HG02759 (cell line): ENCODE measurements around the gene SKAP2.

Source experiments
- ATAC-seq: cut with Tn5 transposase; IDR thresholded peaks from one replicate; pipeline ENCODE4 v1.9.1; 2021; ENCODE audit warnings: mild to moderate bottlenecking, moderate library complexity; ENCODE audit not compliant: unreplicated experiment

Gene SKAP2

DNA sequence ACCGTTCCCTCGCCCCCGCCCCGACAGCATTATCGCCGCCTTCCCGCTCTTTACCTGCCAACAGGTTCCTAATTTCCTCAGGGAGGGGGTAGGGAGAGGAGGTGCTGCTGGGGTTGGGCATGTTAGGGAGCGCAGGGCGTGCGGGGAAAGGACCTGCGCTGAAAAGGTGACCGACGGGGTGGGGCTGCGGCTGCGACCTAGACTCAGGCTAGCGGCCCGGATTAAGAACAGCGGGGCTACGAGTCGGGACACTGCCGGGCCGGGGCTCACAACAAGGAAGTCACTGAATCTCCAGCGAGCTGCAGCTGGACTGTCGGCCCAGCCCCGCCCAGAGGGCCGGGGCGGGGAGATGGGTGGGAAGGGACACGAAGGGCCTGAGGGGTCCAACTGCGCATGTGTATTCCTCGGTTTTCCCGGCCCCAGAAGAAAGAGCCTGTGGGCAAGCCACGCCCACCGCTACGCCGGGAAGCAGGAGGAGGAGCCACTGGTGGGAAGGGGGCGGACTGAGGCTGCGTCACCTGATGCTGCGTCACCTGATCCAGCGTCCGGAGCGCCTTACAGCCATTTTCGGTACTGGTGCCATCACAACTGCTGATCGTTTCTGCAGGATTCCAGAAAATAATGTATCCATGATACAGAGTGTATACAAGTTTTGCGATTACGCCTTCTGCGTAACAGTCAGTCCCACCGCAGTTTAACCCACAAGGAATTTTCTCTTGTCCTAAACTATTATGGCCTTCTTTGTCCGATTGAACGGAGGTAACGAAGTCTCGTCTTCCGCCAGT is at the start of gene SKAP2:
SKAP2 (minus strand) TSS at position 282 of the 785 bp plus-strand sequence; CDS start at position 121, 161 bp downstream.
- ATAC-seq = peak; percentile 96

DNA sequence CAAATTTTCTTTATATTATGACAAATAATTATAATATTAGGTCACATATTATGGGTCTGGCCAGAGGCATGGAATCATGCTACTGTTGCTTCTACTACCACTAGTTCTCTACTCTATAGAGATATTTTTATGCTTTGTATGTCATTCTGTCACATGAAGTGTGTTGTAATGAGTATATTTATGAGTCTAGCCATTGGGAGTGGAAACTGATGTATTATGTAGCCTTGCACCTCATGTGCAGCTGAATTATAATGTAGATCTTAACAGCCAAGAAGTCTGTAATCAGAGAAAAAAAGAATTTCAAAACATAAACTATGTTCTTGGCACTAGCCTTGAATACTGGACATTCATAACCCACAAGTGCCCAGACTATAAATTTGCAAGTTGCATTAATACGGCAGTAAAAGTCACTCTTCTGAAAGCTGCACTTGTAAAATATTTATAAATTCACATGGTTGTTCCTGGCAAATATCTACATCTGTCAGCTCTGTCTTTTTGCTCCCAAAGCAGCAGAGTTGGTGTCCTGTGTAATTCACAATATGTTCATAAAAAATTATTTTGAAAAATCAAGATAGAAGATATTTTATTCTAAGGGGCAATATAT is 48.6 kb upstream of the SKAP2 start:
- ATAC-seq = no peak

- no peak for ATAC-seq
These were observed 47.9 kb upstream of the SKAP2 start for GRCh38 chr7:26912338-26912737.

- ATAC-seq = no peak
These were observed 45.8 kb upstream of the SKAP2 start for GRCh38 chr7:26910221-26910620.

GRCh38 chr7:26900251-26900650 is 35.9 kb upstream of the SKAP2 start:
- no peak for ATAC-seq

- ATAC-seq = no peak
These were observed 35.1 kb upstream of the SKAP2 start for GRCh38 chr7:26899519-26899918.

- ATAC-seq = no peak
These were observed 34.5 kb upstream of the SKAP2 start for GRCh38 chr7:26898891-26899290.

DNA sequence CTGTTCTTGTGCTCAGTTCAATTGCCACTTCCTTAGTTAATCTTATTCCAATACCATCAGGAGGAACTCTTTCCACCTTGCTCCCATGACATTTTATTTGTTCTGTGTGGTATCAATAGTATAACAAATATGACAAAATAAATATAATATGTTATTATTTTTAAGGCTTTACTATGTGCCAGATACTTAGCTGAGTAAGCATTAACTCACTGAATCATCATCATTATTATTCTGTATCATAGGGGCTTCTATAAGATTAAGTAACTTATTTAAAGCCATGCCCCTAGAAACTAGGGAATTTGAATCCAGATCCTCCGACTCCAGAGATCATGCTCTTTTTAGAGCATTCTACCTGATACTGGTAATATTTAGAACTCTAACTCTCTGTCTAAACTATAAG is 33.5 kb upstream of the SKAP2 start:
- no peak for ATAC-seq

DNA sequence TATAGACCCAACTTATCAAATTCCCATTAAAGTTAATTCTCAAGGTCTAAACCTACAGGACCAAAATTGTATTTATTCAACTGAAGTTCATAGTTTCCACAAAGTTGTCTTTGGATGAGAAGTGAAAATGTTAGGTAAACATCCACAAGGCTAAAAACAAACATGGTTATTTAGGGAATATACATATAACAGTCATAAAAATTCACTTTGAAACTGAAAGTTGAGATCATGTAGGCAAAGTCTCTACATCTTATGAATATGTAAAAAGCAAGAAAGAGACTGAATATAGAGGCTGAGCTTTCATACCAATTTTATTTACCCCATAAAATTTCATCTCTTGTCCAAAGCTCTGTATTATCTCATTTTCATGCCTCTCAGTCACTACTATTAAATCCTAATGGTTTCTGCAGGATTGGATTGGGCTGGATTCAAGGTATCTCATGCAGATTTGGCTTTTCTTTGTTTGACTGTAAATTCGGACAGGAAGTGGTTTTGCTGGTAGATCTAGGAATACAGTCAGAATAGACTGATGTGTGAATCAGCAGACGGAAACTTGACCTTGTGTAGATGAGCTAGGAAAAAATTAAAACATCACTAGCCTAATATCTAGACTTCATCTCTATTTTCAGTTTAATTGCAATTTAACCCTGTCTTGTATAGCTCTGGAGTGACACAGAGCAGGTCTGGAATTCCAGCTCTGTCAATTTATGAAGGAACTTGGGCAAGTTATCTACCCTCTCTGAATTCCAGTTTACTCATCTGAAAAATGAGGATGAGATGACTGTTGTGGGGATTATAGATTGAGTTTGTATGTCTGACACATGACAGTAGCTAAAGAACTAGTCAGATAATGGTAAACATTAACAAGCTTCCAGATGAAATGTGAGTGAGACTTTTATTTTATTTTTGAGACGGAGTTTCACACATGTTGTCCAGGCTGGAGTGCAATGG is 27.3 kb upstream of the SKAP2 start:
- ATAC-seq = peak; percentile 78

GRCh38 chr7:26880852-26881251 is 16.5 kb upstream of the SKAP2 start:
- no peak for ATAC-seq

GRCh38 chr7:26879671-26880070 is 15.3 kb upstream of the SKAP2 start:
- ATAC-seq = no peak

DNA sequence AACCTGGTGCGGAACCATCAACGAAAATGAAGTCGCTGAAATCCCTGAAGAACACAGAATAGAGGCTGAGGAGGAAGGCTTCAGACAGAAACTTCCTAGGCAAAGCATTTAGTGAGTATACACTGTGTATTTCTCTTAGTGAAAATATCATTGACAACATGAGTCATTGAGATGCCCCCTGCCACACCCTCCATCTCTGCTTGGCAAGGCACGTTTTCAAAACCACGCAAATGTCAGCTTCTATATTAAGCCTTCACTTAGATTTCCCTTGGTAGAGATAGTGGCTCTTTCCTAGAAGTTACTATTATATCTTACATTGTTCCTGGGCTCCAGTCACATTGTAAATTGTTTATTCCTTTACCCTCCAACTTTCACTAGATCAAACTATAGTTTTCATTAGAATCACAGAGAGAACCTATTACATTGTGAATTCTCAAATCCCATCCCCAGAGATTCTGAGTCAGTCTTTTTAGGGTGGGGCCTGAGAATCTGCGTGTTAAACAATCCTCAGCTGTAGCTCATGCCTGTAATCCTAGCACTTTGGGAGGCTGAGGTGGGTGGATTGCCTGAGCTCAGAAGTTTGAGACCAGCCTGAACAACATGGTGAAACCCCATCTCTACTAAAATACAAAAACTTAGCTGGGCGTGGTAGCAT is 4.6 kb upstream of the SKAP2 start:
- no peak for ATAC-seq

DNA sequence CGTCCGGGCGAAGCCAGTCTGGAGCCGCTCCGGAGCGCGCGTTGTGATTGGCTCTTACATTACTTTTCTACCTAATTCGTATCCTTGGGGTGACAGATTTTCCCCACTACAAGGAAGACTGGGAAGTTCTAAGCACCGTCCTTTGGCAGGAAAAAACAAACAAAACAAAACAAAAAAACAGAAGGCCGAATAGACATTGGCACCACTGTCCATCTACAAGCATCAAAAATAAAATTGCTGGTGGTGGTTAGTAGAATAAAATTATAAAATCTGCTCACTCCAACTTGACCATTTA is 651 bp upstream of the SKAP2 start:
- peak; percentile 41 for ATAC-seq

DNA sequence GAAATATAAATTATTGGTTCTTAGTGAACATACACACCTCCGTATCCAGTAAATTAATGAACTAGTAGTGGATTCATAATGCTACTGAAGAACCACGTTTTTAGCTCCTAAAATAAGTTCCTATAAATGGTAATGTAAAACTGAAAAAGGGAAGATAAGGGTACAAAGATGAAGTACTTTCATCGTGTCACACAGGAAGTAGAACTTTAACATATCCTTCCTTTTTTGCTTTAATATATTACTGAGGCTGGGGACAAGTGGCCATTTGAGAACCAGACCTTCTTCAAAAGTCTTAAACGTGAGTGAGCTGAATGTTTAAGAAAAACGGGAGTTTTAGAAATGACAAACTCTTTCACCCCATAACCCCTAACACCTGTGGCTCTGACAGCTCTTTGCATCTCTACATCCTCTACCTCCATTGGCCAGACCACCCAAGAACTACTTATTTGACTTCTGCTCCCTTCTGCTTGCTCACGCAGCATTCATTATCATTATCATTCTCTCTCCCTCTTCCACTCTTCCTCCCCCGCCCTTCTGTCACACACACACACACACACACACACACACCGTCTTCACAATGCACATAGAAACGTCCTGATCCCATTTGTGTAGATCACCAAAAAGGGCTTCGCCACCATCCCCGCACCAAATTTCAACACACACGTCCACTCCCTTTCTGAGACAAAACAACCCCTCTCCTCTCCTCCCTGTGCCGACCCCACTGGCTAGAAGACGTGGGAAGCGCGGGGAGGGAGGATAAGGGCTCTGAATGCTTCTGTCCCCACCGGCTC is 677 bp downstream of the SKAP2 start:
- no peak for ATAC-seq

DNA sequence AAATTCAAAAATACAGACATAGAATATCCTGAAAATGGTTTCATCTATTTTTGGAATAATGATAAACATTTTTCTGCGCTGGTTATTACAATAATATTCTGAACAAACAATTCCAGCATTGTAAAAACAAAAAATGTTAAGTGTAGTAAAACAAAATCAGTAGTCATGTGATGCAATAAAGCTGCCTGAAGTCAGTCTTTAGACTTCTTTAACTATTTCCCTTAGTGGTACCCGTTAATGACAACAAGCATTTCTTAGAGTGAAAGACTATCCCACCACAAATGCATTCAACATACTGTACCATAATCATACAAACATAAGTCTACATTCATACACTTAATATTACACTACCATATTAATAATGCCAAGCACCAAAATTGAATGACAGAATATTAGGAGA is 1.6 kb downstream of the SKAP2 start:
- no peak for ATAC-seq

GRCh38 chr7:26861050-26861449 is 3.3 kb downstream of the SKAP2 start:
- ATAC-seq = no peak

DNA sequence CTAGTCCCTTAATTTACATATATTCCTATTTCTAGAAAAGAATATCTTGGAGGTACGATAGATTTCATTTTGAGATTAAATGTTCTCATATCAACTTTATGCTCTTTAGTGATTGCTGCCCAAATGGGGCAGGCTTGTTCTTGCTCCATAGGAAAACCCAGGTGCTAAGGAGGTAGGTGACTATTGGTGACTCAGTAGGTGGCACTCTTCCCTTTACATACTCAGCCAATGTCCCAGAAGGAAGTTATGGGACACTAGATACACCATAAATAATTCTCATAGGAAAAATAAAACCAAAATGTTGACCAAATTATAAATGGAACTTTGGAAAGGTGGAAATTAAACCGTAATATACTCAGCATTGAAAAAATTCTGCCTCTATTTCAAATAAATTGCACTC is 4.0 kb downstream of the SKAP2 start:
- ATAC-seq = no peak

DNA sequence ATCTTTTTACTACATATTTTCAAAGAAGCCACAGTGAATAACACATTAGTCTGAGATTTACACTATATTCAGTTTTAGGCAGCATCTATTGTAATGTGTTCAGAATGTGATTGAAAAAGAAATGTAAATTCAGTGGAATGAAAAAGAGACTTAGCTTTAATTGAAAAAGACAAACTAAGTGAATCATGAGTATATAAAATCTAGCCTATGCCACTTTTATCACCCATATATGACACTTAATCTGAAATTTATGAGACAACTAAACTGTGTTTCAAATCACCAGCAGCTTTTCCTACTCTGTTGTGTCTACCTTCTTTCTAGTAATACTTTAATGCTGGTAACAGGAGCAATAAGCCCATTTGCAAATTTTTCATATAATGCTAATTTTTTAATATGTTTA is 4.7 kb downstream of the SKAP2 start:
- ATAC-seq = no peak

DNA sequence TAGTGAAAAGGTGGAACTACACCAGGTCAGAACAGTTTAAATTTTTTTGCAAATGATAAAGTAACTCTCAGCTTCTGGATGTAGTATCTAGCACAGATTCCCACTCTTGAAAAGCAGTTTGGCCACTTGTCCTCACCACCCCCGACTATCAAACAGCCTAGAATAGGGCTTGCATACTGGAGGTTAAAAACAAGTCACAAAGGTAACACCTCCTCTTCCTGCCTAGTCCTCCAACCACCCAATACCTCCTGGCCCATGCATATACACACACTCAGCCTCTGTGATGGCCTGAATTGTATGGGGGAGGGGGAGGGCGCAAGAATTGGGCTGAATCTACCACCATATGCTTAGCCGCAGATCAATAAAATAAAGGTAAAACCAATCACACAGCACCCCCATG is 5.7 kb downstream of the SKAP2 start:
- ATAC-seq = no peak

DNA sequence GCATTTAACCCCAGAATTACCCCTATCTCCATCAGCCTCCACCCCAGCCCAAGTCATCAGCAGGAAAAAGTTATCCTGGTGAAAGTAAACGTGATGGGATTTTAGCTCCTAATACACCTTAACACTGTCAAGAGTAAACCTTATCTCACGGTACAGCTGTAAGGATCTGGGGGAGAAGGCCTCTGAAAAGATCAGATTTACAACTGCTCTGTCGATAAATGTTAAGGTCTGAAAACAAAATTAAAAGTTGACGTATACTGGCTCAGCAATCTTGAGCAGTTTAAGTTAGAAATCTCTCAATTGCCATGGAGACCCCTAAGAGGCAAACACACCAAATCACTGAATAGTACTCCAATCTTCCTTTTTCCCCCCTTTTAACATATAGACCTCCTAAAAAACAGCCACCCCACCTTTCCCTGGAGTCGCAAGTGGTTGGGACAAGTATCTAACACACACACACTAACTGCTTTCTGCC is 6.1 kb downstream of the SKAP2 start:
- ATAC-seq = no peak
